IMR-90 (cell line): ENCODE measurements around the gene AKR1C8. TPM values are rescaled to one million over a fixed set of nuclear protein-coding genes. Genes with fewer than 3 reads are reported as not detected.

Source experiments
- ATAC-seq: fragments of 200-7000 bp; cut with Tn5 transposase; 2 replicates; pipeline ENCODE4 v1.9.1; 2020; ENCODE audit warnings: low read depth, mild to moderate bottlenecking, moderate library complexity
- BruUV-seq: library from RNA; stranded (reverse); fragments of 400-500 nt; replicated peaks from 2 replicates; lab custom pipeline; 2021; lab: Mats Ljungman, UMichigan
- CTCF ChIA-PET: fragments of 300-600 bp; formaldehyde crosslinking; extraction: SDS; loops from one replicate; lab custom pipeline; 2021; ENCODE audit warnings: antibody characterized with exemption; lab: Yijun Ruan, JAX
- POLR2A ChIA-PET: fragments of 300-600 bp; sonication (Branson Sonifier 250); formaldehyde crosslinking; loops from one replicate; lab custom pipeline; 2022; ENCODE audit warnings: antibody characterized with exemption; ENCODE audit not compliant: unreplicated experiment; lab: Charles Lee
- DNase-seq: peaks from one replicate; pipeline ENCODE4 v3.0.0; 2013
- H2AFZ ChIP-seq: replicated peaks from 2 replicates; pipeline ENCODE3; 2013; ENCODE audit warnings: low read length, mild to moderate bottlenecking; ENCODE audit not compliant: poor library complexity
- H2AK5ac ChIP-seq: 2 replicates; pipeline ENCODE4 v1.6.1; 2013; ENCODE audit warnings: low read depth, low read length, inconsistent platforms
- H2AK9ac ChIP-seq: replicated peaks from 2 replicates; pipeline ENCODE3; 2013; ENCODE audit warnings: mild to moderate bottlenecking, low read depth, low read length, moderate library complexity; ENCODE audit not compliant: poor library complexity
- H2BK120ac ChIP-seq: 2 replicates; pipeline ENCODE4 v1.6.1; 2013; ENCODE audit warnings: low read depth, low read length, inconsistent platforms
- H2BK15ac ChIP-seq: 3 replicates; pipeline ENCODE4 v1.6.1; 2013; ENCODE audit warnings: low read depth, low read length, inconsistent platforms
- H2BK20ac ChIP-seq: 2 replicates; pipeline ENCODE4 v1.6.1; 2013; ENCODE audit warnings: low read depth, mild to moderate bottlenecking, inconsistent platforms, low read length, moderate library complexity
- H2BK5ac ChIP-seq: 2 replicates; pipeline ENCODE4 v1.6.1; 2013; ENCODE audit warnings: mild to moderate bottlenecking, low read depth, low read length, inconsistent platforms; ENCODE audit not compliant: poor library complexity, severe bottlenecking
- H3K14ac ChIP-seq: replicated peaks from 2 replicates; pipeline ENCODE4 v1.6.1; 2013; ENCODE audit warnings: low read depth, low read length, inconsistent platforms
- H3K18ac ChIP-seq: 2 replicates; pipeline ENCODE4 v1.6.1; 2013; ENCODE audit warnings: low read depth, low read length, control low read depth
- H3K23ac ChIP-seq: 2 replicates; pipeline ENCODE4 v1.6.1; 2013; ENCODE audit warnings: low read depth, low read length, inconsistent platforms
- H3K27ac ChIP-seq: 2 replicates; pipeline ENCODE4 v1.5.1; 2013; ENCODE audit warnings: mild to moderate bottlenecking, control low read depth, low read length; ENCODE audit not compliant: insufficient read depth
- H3K27me3 ChIP-seq: 2 replicates; pipeline ENCODE4 v1.6.1; 2013; ENCODE audit warnings: low read length; ENCODE audit not compliant: control insufficient read depth, insufficient read depth
- H3K36me3 ChIP-seq: 2 replicates; pipeline ENCODE4 v1.6.1; 2013; ENCODE audit warnings: low read length, mixed read lengths; ENCODE audit not compliant: control insufficient read depth, insufficient read depth
- H3K4ac ChIP-seq: 2 replicates; pipeline ENCODE4 v1.6.1; 2013; ENCODE audit warnings: low read depth, low read length, inconsistent platforms
- H3K4me1 ChIP-seq: 2 replicates; pipeline ENCODE4 v1.6.1; 2013; ENCODE audit warnings: low read length, mixed read lengths; ENCODE audit not compliant: control insufficient read depth, insufficient read depth
- H3K4me2 ChIP-seq: 2 replicates; pipeline ENCODE4 v1.6.1; 2013; ENCODE audit warnings: low read depth, mild to moderate bottlenecking, control low read depth, low read length, moderate library complexity
- H3K4me3 ChIP-seq: 2 replicates; pipeline ENCODE4 v1.5.1; 2013; ENCODE audit warnings: low read depth, mild to moderate bottlenecking, control low read depth, low read length, moderate library complexity; ENCODE audit not compliant: insufficient read depth
- H3K56ac ChIP-seq: 2 replicates; pipeline ENCODE4 v1.6.1; 2013; ENCODE audit warnings: low read length, inconsistent platforms; ENCODE audit not compliant: insufficient read depth; ENCODE audit errors: extremely low read depth
- H3K79me1 ChIP-seq, 2 experiments: 2 replicates each; pipeline ENCODE4 v1.6.1; 2013; ENCODE audit warnings: low read length in 2 of 2, inconsistent platforms in 1 of 2, low read depth in 1 of 2
- H3K9ac ChIP-seq: 2 replicates; pipeline ENCODE4 v1.6.1; 2013; ENCODE audit warnings: low read depth, low read length, control low read depth
- H3K9me1 ChIP-seq: 2 replicates; pipeline ENCODE4 v1.6.1; 2013; ENCODE audit warnings: low read length, inconsistent platforms; ENCODE audit not compliant: insufficient read depth
- H3K9me3 ChIP-seq: 2 replicates; pipeline ENCODE4 v1.6.1; 2013; ENCODE audit warnings: low read length; ENCODE audit not compliant: control insufficient read depth, insufficient read depth
- H4K20me1 ChIP-seq: 2 replicates; pipeline ENCODE4 v1.6.1; 2013; ENCODE audit warnings: low read length, inconsistent platforms; ENCODE audit not compliant: insufficient read depth
- H4K5ac ChIP-seq: 2 replicates; pipeline ENCODE4 v1.6.1; 2013; ENCODE audit warnings: mild to moderate bottlenecking, low read depth, low read length, control low read depth
- H4K8ac ChIP-seq, 2 experiments: 2 replicates each; pipeline ENCODE4 v1.6.1; 2013; ENCODE audit warnings: low read depth in 2 of 2, low read length in 2 of 2, control low read depth in 1 of 2, inconsistent platforms in 1 of 2
- H4K91ac ChIP-seq: 2 replicates; pipeline ENCODE4 v1.6.1; 2013; ENCODE audit warnings: low read depth, low read length, inconsistent platforms; ENCODE audit not compliant: insufficient read depth
- BHLHE40 ChIP-seq: fragments of 150-350 bp; IDR thresholded peaks from 2 replicates; pipeline ENCODE4 v1.6.1; 2016; ENCODE audit warnings: mild to moderate bottlenecking, low read depth, low read length
- CEBPB ChIP-seq: IDR thresholded peaks from 2 replicates; pipeline ENCODE4 v1.6.1; 2012; ENCODE audit warnings: low read depth, low read length, improper control_type of control experiment
- CHD1 ChIP-seq: IDR thresholded peaks from 2 replicates; pipeline ENCODE4 v1.6.1; 2012; ENCODE audit warnings: low read depth, low read length, improper control_type of control experiment
- ELK1 ChIP-seq: fragments of 150-350 bp; IDR thresholded peaks from 2 replicates; pipeline ENCODE4 v1.6.1; 2016; ENCODE audit warnings: low read depth, mild to moderate bottlenecking, low read length, moderate library complexity, borderline replicate concordance
- FOS ChIP-seq: fragments of 150-350 bp; IDR thresholded peaks from 2 replicates; pipeline ENCODE4 v1.6.1; 2016; ENCODE audit warnings: low read depth, low read length
- MAFK ChIP-seq: IDR thresholded peaks from 2 replicates; pipeline ENCODE4 v1.6.1; 2012; ENCODE audit warnings: low read depth, low read length, improper control_type of control experiment
- MAZ ChIP-seq: IDR thresholded peaks from 2 replicates; pipeline ENCODE4 v1.6.1; 2012; ENCODE audit warnings: low read depth, mild to moderate bottlenecking, low read length, improper control_type of control experiment, moderate library complexity, borderline replicate concordance
- MXI1 ChIP-seq: IDR thresholded peaks from 2 replicates; pipeline ENCODE4 v1.6.1; 2012; ENCODE audit warnings: low read depth, mild to moderate bottlenecking, low read length, moderate library complexity, borderline replicate concordance
- NFE2L2 ChIP-seq: fragments of 150-350 bp; IDR thresholded peaks from 2 replicates; pipeline ENCODE4 v1.6.1; 2016; ENCODE audit warnings: low read depth, mild to moderate bottlenecking, low read length
- POLR2A ChIP-seq: IDR thresholded peaks from 2 replicates; pipeline ENCODE4 v1.6.1; 2012; ENCODE audit warnings: mild to moderate bottlenecking, low read depth, low read length
- RAD21 ChIP-seq: IDR thresholded peaks from 2 replicates; pipeline ENCODE4 v1.6.1; 2012; ENCODE audit warnings: low read length, improper control_type of control experiment
- RCOR1 ChIP-seq: IDR thresholded peaks from 2 replicates; pipeline ENCODE4 v1.6.1; 2012; ENCODE audit warnings: mild to moderate bottlenecking, low read length, improper control_type of control experiment; ENCODE audit not compliant: insufficient replicate concordance
- RFX5 ChIP-seq: IDR thresholded peaks from 2 replicates; pipeline ENCODE4 v1.8.0; 2012; ENCODE audit warnings: low read depth, mild to moderate bottlenecking, low read length, moderate library complexity
- SMC3 ChIP-seq: fragments of 150-350 bp; IDR thresholded peaks from 2 replicates; pipeline ENCODE4 v1.6.1; 2016; ENCODE audit warnings: low read depth, mild to moderate bottlenecking, antibody characterized with exemption, low read length, moderate library complexity
- WGBS, 2 experiments: methylation state at CpG; one replicate each; pipeline versions ENCODE4 v1.1.5 to v1.1.7; 2013; ENCODE audit warnings: missing lambda C conversion rate in 2 of 2; ENCODE audit not compliant: insufficient read length in 1 of 2; ENCODE audit errors: extremely low coverage in 2 of 2; 5-methylcytosine and 5-hydroxymethylcytosine counted together
- dilution Hi-C: fragments of 300-500 bp; cut with HindIII; formaldehyde crosslinking; loops from one replicate; pipeline ENCODE4 v1.14.3; 2018; ENCODE audit warnings: low sequenced_read_pairs; ENCODE audit not compliant: unreplicated experiment
- in situ Hi-C: fragments of 300-500 bp; cut with MboI; formaldehyde crosslinking; loops from 3 replicates; pipeline ENCODE4 v1.14.3; 2019; ENCODE audit warnings: low sequenced_read_pairs, inconsistent platforms, mixed read lengths
- intact Hi-C: fragments of 100-400 bp; cut with micrococcal nuclease; formaldehyde crosslinking; loops from 2 replicates; pipeline ENCODE4 v1.10.0; 2022
- polyA plus RNA-seq, 3 experiments: library from polyadenylated mRNA; depleted of rRNA; stranded (reverse); fragments of >200 nt; gene quantifications; 2 replicates each; pipeline ENCODE4 v1.2.3, GENCODE V29; 2012; ENCODE audit warnings: low replicate concordance in 1 of 3
- total RNA-seq: library from RNA; depleted of rRNA; stranded (reverse); fragments of >200 nt; gene quantifications from 2 replicates; pipeline ENCODE4 v1.2.3, GENCODE V29; 2012
- TF ChIP-seq, protein P1 (sequence below): fragments of 150-350 bp; IDR thresholded peaks from 2 replicates; pipeline ENCODE4 v1.6.1; 2017; ENCODE audit warnings: mild to moderate bottlenecking, antibody characterized with exemption, low read length, low read depth
- TF ChIP-seq, protein P2 (sequence below): conservative IDR thresholded peaks from 2 replicates; pipeline ENCODE4 v1.5.1; 2012; ENCODE audit warnings: mild to moderate bottlenecking, low read depth, low read length, improper control_type of control experiment

The AKR1C8 gene
- total and polyA plus RNA-seq, 2 of the 4 experiments (the other 2 are of a cell fraction) = not detected

DNA sequence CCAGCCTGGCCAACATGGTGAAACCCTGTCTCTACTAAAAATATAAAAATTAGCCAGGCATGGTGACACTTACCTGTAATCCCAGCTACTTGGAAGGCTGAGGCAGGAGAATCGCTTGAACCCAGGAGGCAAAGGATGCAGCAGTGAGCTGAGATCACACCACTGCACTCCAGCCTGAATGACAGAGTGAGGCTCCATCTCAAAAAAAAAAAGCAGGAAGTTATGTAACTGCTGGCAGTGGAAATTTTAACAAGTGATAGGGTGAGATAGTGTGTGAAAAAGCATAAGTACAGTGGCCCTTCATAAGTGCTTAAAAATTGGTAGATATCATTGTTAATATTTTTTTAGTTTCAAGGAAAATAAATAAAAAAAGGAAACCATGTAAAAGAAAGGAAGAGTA is 78.4 kb downstream of the AKR1C8 start:
- Histone ChIP-seq H3K14ac (no peak overlapping the region), H3K4me3 (no peak overlapping the region), H3K27me3 (no peaks in the 10 kb centered on the region), H4K8ac (no peak overlapping the region), H3K56ac (no peak overlapping the region), H3K36me3 (no peaks in the 10 kb centered on the region), H3K4ac (no peak overlapping the region), H2AFZ (no peak overlapping the region), H3K4me1 (no peaks in the 10 kb centered on the region), H4K91ac (no peak overlapping the region), H3K9me1 (no peaks in the 10 kb centered on the region), H2AK5ac (no peak overlapping the region), H3K18ac (no peak overlapping the region), H3K79me1 (no peaks in the 10 kb centered on the region), H2BK120ac (no peak overlapping the region), H2BK5ac (no peak overlapping the region), H3K9ac (no peak overlapping the region), H2AK9ac (no peak overlapping the region), H3K23ac (no peak overlapping the region), H3K4me2 (no peak overlapping the region), H3K27ac (no peak overlapping the region), H2BK20ac (no peak overlapping the region), H4K20me1 (no peaks in the 10 kb centered on the region), H3K9me3 (no peaks in the 10 kb centered on the region), H2BK15ac (no peak overlapping the region), H4K5ac (no peak overlapping the region)
- ATAC-seq (no peak), DNase-seq (no peak)
- ChIA-PET CTCF (interaction anchor here (1.5 kb wide), 1 partner anchor 257 kb away, joined by 3 read pairs; no protein-coding TSS in a partner anchor), POLR2A (no interaction called here)
- no CpG with 5 or more reads among the region's 1 CpG for WGBS, 2 experiments
- in situ Hi-C loops = no loop called here
- intact Hi-C loops = loop anchor here (10.0 kb wide), 1 partner anchor 58 kb away; no protein-coding TSS in a partner anchor
- no TSS peak for BruUV-seq
- dilution Hi-C loops = no loop called here
- TF ChIP-seq MAZ = no peak
- no peak for TF ChIP-seq BHLHE40
- TF ChIP-seq POLR2A = no peak
- TF ChIP-seq MXI1 = no peak
- TF ChIP-seq NFE2L2 = no peak
- no peak for TF ChIP-seq RFX5
- TF ChIP-seq CEBPB = no peak
- no peak for TF ChIP-seq RAD21
- no peak for TF ChIP-seq MAFK
- TF ChIP-seq SMC3 = no peak
- TF ChIP-seq, protein P1, sequence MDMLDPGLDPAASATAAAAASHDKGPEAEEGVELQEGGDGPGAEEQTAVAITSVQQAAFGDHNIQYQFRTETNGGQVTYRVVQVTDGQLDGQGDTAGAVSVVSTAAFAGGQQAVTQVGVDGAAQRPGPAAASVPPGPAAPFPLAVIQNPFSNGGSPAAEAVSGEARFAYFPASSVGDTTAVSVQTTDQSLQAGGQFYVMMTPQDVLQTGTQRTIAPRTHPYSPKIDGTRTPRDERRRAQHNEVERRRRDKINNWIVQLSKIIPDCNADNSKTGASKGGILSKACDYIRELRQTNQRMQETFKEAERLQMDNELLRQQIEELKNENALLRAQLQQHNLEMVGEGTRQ = no peak
- TF ChIP-seq ELK1 = no peak
- no peak for TF ChIP-seq FOS
- no peak for TF ChIP-seq RCOR1
- TF ChIP-seq, protein P2, sequence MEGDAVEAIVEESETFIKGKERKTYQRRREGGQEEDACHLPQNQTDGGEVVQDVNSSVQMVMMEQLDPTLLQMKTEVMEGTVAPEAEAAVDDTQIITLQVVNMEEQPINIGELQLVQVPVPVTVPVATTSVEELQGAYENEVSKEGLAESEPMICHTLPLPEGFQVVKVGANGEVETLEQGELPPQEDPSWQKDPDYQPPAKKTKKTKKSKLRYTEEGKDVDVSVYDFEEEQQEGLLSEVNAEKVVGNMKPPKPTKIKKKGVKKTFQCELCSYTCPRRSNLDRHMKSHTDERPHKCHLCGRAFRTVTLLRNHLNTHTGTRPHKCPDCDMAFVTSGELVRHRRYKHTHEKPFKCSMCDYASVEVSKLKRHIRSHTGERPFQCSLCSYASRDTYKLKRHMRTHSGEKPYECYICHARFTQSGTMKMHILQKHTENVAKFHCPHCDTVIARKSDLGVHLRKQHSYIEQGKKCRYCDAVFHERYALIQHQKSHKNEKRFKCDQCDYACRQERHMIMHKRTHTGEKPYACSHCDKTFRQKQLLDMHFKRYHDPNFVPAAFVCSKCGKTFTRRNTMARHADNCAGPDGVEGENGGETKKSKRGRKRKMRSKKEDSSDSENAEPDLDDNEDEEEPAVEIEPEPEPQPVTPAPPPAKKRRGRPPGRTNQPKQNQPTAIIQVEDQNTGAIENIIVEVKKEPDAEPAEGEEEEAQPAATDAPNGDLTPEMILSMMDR = no peak
- TF ChIP-seq CHD1 = no peak
